ENCODE measurements around the gene AGPS. TPM values are rescaled to one million over a fixed set of nuclear protein-coding genes. Genes with fewer than 3 reads are reported as not detected.

AGPS gene
- total and polyA plus RNA-seq, 9 of the 15 experiments (the other 6 are each of a cell fraction or from before 2014, with no cell fraction given), result 15.5 to 211 (median 63.1) TPM

DNA sequence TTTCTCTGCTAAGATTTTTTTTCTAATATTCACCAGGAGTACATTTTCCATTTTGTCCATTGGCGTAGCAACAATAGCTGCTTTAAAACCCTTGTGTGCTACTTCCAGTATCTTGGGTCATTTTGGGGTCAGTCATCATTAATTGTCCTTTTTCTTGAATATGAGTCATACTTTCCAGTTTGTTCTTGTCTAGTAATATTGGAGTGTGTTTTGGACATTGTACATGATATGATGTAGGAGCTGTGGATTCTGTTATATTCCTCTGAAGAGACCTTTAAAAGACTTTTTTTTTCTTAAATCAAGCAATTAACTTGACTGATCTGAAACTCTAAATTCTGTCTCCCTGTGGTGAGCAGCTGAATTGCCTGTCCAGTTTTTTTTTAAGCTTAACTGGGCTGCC lies 40.8 kb downstream of the AGPS start (continued):
- TF ChIP-seq JUND (IDR thresholded peaks at IDR 0.05; ENCODE audit: borderline replicate concordance, low read depth, low read length), result peak; percentile 44; the same call in 1 of the 2 replicates
- TF ChIP-seq JUND (tag; IDR thresholded peaks at IDR 0.05; ENCODE audit: borderline replicate concordance, low read depth, low read length), result peak; percentile 85; the same call in 2 of the 3 replicates
- TF ChIP-seq SRSF1 (IDR thresholded peaks at IDR 0.05; ENCODE audit: low read depth, low read length), result no peak
- no peak for TF ChIP-seq MAFG (tag; conservative IDR thresholded peaks at IDR 0.05)
- no peak for TF ChIP-seq NFE2L1 (tag; IDR thresholded peaks at IDR 0.05; ENCODE audit: borderline replicate concordance, low read depth)
- peak; percentile 57 for TF ChIP-seq FOSL1 (tag; conservative IDR thresholded peaks at IDR 0.05)
- TF ChIP-seq ZNF12 (CRISPR knock-in tag; IDR thresholded peaks at IDR 0.05), result no peak
- TF ChIP-seq ZNF785 (CRISPR knock-in tag; IDR thresholded peaks at IDR 0.05), result no peak
- TF ChIP-seq, protein P1, sequence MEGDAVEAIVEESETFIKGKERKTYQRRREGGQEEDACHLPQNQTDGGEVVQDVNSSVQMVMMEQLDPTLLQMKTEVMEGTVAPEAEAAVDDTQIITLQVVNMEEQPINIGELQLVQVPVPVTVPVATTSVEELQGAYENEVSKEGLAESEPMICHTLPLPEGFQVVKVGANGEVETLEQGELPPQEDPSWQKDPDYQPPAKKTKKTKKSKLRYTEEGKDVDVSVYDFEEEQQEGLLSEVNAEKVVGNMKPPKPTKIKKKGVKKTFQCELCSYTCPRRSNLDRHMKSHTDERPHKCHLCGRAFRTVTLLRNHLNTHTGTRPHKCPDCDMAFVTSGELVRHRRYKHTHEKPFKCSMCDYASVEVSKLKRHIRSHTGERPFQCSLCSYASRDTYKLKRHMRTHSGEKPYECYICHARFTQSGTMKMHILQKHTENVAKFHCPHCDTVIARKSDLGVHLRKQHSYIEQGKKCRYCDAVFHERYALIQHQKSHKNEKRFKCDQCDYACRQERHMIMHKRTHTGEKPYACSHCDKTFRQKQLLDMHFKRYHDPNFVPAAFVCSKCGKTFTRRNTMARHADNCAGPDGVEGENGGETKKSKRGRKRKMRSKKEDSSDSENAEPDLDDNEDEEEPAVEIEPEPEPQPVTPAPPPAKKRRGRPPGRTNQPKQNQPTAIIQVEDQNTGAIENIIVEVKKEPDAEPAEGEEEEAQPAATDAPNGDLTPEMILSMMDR (IDR thresholded peaks at IDR 0.05 in 2 of 3, conservative IDR thresholded peaks at IDR 0.05 in 1 of 3; ENCODE audit: insufficient read depth in 2 of 3, low read depth in 1 of 3, low read length in 3 of 3), result 0 out of 6 replicates have a peak, but pooled peaks of 1 of the 3 experiments have one; percentile 11
- TF ChIP-seq CBX5 (IDR thresholded peaks at IDR 0.05; ENCODE audit: borderline replicate concordance, low read depth), result 0 out of 2 replicates have a peak, but pooled peaks have one; percentile 38
- no peak for TF ChIP-seq RHOXF2B (CRISPR knock-in tag; conservative IDR thresholded peaks at IDR 0.05)
- TF ChIP-seq, protein P2, sequence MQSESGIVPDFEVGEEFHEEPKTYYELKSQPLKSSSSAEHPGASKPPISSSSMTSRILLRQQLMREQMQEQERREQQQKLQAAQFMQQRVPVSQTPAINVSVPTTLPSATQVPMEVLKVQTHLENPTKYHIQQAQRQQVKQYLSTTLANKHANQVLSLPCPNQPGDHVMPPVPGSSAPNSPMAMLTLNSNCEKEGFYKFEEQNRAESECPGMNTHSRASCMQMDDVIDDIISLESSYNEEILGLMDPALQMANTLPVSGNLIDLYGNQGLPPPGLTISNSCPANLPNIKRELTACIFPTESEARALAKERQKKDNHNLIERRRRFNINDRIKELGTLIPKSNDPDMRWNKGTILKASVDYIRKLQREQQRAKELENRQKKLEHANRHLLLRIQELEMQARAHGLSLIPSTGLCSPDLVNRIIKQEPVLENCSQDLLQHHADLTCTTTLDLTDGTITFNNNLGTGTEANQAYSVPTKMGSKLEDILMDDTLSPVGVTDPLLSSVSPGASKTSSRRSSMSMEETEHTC (IDR thresholded peaks at IDR 0.05), result no peak
- TF ChIP-seq, protein P3, sequence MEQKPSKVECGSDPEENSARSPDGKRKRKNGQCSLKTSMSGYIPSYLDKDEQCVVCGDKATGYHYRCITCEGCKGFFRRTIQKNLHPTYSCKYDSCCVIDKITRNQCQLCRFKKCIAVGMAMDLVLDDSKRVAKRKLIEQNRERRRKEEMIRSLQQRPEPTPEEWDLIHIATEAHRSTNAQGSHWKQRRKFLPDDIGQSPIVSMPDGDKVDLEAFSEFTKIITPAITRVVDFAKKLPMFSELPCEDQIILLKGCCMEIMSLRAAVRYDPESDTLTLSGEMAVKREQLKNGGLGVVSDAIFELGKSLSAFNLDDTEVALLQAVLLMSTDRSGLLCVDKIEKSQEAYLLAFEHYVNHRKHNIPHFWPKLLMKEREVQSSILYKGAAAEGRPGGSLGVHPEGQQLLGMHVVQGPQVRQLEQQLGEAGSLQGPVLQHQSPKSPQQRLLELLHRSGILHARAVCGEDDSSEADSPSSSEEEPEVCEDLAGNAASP (IDR thresholded peaks at IDR 0.05), result no peak
- TF ChIP-seq DPF2 (IDR thresholded peaks at IDR 0.05), result no peak
- TF ChIP-seq ZNF143 (CRISPR knock-in tag; IDR thresholded peaks at IDR 0.05), result no peak
- TF ChIP-seq, protein P4, sequence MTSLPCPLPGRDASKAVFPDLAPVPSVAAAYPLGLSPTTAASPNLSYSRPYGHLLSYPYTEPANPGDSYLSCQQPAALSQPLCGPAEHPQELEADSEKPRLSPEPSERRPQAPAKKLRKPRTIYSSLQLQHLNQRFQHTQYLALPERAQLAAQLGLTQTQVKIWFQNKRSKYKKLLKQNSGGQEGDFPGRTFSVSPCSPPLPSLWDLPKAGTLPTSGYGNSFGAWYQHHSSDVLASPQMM (CRISPR knock-in tag; IDR thresholded peaks at IDR 0.05), result no peak
- no peak for TF ChIP-seq ZKSCAN1 (IDR thresholded peaks at IDR 0.05; ENCODE audit: low read depth, low read length)
